NCI-H446 (cell line): ENCODE data around the gene GALNT13.

ENCODE experiments used
- DNase-seq, 2 experiments: peaks; one replicate each; lab custom pipeline; 2025; lab: John Stamatoyannopoulos, UW

GALNT13 gene

DNA sequence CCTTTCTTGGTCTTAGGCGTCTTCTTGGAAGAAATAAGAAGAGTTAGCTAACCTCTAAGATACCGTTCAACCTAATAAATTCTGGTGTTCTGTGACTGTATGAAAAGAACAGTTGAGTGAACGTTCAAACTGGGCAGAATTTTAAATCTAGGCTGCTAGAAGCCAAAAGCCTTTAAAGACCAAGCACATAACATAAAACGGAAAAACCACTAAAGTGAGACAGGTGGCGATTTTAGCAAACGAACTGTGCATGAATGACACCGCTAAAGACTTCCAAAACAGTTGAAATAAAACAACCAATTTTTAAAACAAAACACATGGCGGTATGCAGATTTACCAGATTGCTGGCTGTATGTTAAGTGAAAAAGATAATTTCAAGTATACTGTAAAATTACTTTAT is 73.1 kb downstream of the GALNT13 start:
- no peak for DNase-seq

- no peak for DNase-seq
Observed at GRCh38 chr2:153946036-153946435, 74.3 kb downstream of the GALNT13 start.

DNA sequence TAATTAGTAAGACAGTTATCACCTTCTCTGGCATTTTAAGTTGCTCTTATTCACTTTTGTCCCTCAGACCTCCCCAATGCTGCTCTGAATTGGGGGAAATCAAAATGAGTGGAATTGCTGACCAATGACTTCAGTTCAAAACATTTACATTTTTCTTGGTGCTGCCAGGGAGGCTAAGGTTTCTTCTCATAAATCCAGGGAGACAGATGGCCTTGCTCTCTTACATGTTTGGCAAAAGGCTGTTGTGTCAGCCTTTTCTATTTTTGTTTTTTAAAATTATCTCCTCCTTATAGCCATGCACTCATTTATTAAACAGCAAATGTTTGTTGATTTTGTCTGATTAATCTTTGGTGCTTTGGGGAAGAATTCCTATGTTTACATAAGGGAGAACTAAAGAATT is 82.0 kb downstream of the GALNT13 start:
- peak in 1 of 2 experiments; percentile 39 for DNase-seq

DNA sequence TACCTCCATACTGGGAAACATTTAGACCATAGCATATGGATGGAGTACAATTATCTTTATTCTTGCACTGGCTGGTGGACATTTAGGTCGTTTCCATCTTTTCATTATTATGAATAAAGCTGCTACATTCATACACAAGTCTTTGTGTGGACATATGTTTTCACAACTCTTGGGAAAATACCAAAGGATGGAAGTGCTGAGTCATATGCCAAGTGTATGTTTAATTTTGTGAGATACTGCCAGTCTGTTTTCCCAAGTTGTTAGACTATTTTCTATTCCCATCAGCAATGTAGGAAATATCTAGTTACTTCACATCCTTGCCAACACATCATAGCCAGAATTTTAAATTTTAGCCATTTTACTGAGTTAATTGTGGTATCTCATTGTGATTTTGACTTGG is 91.5 kb downstream of the GALNT13 start:
- DNase-seq = peak in 1 of 2 experiments; percentile 50

DNA sequence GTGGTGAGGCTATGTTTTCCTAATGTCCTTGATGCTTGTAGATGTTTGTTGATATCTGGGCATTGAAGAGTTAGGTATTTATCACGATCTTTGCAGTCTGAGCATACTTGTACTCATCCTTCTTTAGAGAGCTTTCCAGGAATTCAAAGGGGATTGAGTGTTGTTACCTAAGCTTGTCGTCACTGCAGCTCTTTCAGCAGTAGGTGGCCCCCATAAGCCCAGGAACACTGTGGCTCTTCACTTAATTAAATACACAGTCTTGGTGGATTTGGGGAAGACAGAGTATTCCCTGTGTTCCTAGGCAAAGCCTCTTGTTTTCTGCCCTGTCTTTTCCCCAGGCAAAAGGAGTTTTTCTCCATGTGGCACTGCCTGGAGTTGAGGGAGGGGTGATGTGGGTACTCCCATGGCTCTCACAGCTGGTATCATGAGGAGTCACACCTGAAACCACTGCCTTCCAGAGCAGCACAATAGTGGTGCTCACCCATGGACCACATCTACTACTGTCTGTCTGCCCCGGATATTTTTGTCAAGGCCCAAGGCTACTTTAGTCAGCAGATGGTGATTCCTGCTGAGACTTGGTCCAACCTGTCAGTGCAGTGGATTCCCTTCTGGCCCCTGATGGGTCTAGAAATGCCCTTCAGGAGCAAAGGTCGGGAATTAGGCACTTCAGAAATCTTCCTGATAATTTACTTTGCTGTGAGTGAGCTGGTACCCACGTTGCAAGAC is 95.7 kb downstream of the GALNT13 start:
- peak in 1 of 2 experiments; percentile 8 for DNase-seq

GRCh38 chr2:153971250-153971649 is 99.5 kb downstream of the GALNT13 start:
- no peak for DNase-seq

- no peak for DNase-seq
Observed at GRCh38 chr2:153971855-153972254, 100.1 kb downstream of the GALNT13 start.

- DNase-seq = no peak
Observed at GRCh38 chr2:153972412-153972811, 100.7 kb downstream of the GALNT13 start.

- no peak for DNase-seq
Observed at GRCh38 chr2:153986488-153987229, 114.9 kb downstream of the GALNT13 start.

DNA sequence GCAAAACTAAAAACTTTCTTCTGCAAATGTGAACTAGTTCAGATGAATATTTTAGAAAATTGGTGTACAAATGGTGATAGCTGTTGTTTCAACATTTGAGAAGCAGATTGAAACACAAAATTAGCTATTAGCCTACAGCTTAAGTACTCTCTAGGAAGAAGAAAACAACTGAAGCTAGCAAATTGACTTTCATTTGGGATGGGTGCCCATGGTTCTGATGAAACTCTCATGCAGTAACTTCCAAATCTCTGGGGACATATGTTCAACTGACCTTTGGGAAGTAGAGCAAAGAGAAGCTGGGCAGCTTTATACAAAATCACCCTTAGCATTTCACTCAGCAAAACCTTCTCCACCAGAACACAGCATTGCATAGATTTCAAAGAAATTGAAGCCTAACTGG is 119.0 kb downstream of the GALNT13 start:
- no peak for DNase-seq

GRCh38 chr2:154013514-154013913 is 141.8 kb downstream of the GALNT13 start:
- no peak for DNase-seq

DNA sequence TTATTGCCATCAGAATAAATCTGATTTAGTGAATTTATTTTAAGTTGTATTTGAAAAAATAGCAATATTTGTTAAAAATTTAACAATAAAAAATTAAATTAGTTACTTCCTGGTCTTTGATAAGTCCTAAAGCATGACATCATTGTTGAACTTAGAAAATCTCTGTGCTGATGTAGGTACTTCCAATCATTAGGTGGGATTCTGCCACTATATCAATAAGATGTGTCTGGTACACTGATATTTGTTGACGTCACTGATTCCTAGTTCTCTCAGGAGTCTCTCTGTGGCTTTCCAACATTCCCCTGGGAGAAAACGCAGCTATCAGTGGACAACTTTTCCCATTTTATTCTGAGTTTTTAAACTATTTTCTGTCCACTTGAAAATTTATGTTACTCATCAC is 143.5 kb downstream of the GALNT13 start:
- no peak for DNase-seq

GRCh38 chr2:154029504-154029903 is 157.8 kb downstream of the GALNT13 start:
- no peak for DNase-seq

DNA sequence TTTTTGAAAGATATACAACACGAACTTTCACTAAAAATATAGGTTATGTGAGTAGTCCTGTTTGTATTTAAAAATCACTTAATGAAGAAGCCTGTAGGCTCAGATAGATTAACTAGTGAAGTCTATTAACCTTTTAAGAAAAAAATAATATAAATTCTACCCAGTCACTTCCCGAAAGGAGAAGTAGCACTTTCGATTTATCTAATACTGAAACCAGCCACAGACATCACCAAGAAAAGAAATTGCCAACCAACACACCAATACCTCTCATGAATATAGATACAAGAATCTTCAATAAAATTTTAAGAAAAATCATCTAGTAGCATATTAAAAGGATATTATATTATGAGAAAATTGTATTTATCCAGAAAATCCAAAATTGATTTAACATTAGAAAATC is 160.5 kb downstream of the GALNT13 start:
- DNase-seq = no peak

DNA sequence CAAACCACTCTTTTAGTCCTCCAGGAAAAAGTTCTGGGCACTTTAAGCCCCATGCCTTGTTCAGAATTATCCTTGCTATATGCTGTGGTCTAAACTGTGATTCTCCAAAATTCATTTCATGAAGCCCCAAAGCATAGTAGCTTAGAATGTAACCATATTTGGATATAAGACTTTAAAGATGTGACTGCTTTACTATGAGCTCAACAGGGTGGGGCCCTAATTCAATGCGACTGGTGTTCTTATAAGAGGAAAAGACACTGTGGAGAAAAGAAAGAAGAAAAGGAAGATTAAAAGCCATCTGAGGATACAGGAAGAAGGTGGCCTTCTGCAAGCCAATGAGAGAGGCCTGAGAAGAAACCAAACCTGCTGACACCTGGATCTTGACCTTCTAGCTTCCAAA is 174.8 kb downstream of the GALNT13 start:
- no peak for DNase-seq

DNA sequence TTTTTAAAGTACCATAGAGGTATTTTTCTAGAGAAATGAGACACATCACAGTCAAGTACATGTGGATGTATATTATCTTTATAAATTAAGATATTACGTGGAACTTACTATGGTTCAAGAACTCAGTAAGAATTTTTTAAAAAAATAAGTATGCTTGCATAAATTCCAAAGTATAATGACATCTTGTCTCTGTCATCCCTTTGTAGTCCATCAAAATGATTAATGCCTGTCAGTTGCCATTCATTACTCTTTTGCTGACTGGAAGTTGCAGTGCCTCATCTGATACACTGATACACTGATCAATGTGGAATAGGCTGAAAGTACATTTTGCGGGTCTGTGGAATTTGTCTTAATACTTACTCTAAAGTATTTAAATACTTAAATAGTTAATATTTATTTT is 177.2 kb downstream of the GALNT13 start:
- DNase-seq = no peak

GRCh38 chr2:154049561-154049960 is 177.8 kb downstream of the GALNT13 start:
- no peak for DNase-seq

- no peak for DNase-seq
Observed at GRCh38 chr2:154067124-154067523, 195.4 kb downstream of the GALNT13 start.

DNA sequence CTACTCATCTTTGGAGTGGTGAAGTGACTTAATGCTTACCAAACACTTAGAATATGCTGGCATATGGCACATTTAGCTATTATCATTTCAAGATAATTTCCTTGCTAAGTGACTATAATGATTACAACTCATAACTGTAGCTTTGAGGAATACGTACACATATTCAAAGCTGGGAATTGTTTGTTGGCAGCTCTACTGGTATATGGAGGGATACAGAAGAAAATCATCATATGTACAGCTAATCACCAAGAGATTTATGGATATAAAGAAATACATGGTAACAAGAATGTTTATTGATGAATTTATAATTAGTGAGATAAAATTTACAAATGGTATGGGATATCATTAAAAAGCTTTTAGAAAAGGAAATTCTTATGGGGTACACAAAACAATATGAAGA is 207.2 kb downstream of the GALNT13 start:
- no peak for DNase-seq

DNA sequence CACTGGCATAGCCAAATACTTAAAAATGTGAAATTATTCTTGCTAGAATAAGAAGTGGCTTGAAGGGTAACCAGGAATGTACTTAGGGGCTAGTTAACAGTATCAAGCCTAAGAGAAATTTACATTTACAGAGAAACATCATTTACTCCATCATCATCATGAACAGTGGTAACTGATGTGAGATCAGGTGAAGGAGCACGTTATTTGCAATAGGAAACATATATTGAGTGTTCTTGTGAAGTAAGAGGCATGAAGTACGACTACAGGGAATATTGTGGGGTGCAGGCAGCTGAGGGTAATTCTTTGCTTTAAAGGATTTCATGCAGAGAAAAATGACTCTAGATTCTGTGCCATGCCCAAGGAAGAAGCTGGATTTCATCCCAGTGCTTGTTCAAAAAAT is 220.8 kb downstream of the GALNT13 start:
- no peak for DNase-seq

- no peak for DNase-seq
Observed at GRCh38 chr2:154093856-154094255, 222.1 kb downstream of the GALNT13 start.

DNA sequence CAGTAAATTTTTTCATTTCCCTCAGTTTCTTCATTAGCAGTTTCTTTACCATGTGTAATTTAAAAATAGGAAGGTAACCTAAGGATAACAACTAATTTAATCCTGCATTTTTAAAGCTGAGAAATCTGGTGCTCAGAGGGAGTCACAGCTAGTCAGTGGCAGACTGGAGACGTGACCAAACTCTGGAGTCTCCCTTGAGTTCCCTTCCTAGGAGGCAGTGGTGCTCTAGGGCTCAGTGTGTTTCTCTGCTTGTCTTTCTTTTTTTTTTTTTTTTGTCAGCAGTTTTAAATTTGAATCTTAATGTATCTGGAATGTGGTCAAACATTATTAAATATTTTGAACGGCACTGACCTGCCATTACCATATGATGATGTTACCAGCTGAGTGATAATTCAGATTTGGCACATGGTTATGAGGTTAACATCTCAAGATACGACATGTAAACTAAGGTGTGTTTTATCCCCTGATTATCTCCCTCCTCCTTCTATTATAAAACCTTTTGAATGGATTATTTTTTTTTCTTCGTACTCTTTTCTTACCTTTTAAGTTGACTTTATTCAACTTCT is 226.2 kb downstream of the GALNT13 start:
- no peak for DNase-seq

- DNase-seq = no peak
Observed at GRCh38 chr2:154120706-154121105, 249.0 kb downstream of the GALNT13 start.
